Epithelial cell of esophagus (primary cell): ENCODE results near the gene SPINK8.

Experiments
- DNase-seq: peaks from one replicate; pipeline ENCODE4 v3.0.0; 2010; ENCODE audit warnings: low read depth
- H3K4me3 ChIP-seq: 2 replicates; pipeline ENCODE4 v1.5.1; 2011; ENCODE audit warnings: mild to moderate bottlenecking, low read length, control low read depth
- CTCF ChIP-seq: IDR thresholded peaks from 2 replicates; pipeline ENCODE4 v1.5.1; 2011; ENCODE audit warnings: low read depth, mild to moderate bottlenecking, low read length, control low read depth, inconsistent platforms; ENCODE audit not compliant: insufficient read depth; ENCODE audit errors: missing control alignments

The SPINK8 gene

GRCh38 chr3:48318713-48319468, 14.6 kb downstream of the SPINK8 start:
- no peak for DNase-seq
- no peak for TF ChIP-seq CTCF
- H3K4me3 ChIP-seq: no peak overlapping the region

- no peak for TF ChIP-seq CTCF
- H3K4me3 ChIP-seq: no peak overlapping the region
- DNase-seq: no peak
Measured at GRCh38 chr3:48314542-48314941, 18.9 kb downstream of the SPINK8 start.

- no peak for TF ChIP-seq CTCF
- DNase-seq: no peak
- H3K4me3 ChIP-seq: no peak overlapping the region
Measured at GRCh38 chr3:48306860-48307530, 26.5 kb downstream of the SPINK8 start.

- no peak for DNase-seq
- no peak overlapping the region for H3K4me3 ChIP-seq
- TF ChIP-seq CTCF: no peak
Measured at GRCh38 chr3:48306290-48306689, 27.2 kb downstream of the SPINK8 start.

- no peak for TF ChIP-seq CTCF
- H3K4me3 ChIP-seq: no peak overlapping the region
- DNase-seq: peak; percentile 3
Measured at GRCh38 chr3:48305396-48305795, 28.1 kb downstream of the SPINK8 start.

- no peak overlapping the region for H3K4me3 ChIP-seq
- DNase-seq: no peak
- no peak for TF ChIP-seq CTCF
Measured at GRCh38 chr3:48303021-48303420, 30.4 kb downstream of the SPINK8 start.
